GM21529 (cell line): ENCODE data around the gene SRXN1.
A peak's percentile ranks its signal among the peaks of the same experiment; 100 is the strongest.
"Not testable (repeated sequence)": the region's sequence is repeated elsewhere in the genome, so short reads cannot be mapped to it uniquely, and the experiment has no call there.

Source experiments
- ATAC-seq: cut with Tn5 transposase; IDR thresholded peaks from one replicate; pipeline ENCODE4 v1.9.1; 2021; ENCODE audit not compliant: unreplicated experiment

Gene SRXN1

DNA sequence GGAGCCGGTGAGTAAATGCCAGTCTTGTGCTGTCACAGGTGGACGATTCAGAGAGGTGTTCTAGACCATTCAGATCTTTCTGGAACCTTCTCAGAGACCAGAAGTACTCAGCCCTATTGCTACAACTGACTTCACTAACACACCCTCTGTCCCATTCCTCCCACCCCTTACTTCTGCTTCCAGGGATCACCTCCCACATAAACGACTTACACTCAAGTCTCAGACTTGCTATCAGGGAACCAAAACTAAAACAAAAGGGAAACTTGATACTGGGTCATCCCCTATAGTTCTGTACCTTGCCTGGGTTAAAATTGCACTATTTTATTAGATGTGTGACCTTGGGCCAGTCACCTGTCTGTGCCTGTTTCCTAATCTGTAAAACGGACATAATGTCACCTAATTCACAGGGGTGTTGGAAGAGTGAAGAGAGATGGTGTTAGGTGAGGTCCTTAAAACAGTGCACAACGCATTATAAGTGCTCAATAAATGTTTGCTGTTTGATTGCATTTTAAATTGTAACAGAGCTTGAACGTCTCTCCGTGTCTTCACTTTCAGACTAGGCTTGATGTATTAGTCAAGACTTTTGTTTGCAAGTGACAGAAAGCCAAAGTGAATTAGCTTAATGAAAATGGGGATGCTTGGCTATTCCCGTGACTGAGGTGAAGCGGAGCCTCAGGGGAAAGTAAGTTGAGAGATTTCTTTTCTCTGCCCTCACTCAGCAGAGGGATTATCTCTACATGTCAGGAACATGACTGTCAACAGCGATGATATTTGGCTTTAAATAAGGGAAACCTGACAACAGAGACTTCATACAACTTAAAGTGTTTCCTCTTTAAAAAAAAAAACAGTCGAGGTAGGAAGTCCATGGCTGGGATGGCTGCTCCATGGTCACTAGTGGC, 3.0 kb upstream of the SRXN1 start:
- ATAC-seq: no peak

DNA sequence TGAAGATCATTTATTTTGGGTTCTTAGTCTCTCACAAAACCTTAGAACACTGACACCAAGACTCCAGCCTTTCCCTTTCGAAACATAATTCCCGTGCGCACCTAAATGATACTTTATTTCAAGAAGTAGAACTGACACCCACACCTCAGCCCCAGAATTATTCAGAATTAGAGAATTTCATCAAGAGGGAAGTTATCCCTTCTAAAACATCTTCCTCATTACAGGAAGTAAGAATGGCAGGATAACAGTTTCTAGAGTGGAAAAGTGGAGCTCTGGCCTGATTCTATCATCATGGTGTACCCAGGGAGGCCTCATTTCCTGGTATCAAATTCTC, 1.4 kb upstream of the SRXN1 start:
- ATAC-seq: no peak

DNA sequence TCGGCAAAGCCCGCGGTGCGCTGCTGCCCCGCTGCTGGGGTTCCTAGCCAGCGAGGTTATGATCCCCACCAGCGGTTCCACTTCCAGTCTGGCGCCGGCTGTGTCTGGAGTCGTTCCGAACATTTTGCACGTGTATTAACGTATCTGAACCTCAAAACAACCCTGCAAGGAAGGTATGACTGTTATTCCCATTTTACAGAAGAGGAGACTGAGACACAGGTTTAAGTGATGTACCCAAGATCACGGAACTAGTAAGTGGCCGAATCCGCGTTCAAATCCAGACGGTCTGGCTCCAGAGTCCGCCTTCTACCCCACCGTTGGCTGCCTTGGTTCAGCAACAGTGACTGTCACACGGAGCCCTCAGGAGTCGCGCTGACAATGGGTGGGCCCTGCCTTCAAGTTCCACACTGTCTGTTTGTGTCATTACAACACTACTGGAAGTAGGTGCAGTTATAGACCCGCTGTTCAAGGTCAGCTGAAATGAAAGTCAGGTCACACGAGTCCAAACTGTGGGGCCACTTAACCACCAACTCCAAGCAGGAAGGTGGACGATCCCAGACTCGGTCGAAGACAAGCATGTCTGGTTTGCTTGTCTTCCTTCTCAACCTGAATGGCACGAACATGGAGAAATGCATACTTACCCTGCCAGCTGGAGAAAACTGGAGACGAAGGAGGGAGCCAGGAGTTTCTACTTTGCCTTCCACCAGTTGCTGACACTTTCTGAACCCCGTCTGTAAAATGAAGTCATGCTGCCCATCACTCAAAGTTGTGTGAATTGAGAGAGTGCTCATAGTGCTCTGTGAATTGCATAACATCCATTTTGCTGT, 803 bp upstream of the SRXN1 start:
- ATAC-seq: no peak

DNA sequence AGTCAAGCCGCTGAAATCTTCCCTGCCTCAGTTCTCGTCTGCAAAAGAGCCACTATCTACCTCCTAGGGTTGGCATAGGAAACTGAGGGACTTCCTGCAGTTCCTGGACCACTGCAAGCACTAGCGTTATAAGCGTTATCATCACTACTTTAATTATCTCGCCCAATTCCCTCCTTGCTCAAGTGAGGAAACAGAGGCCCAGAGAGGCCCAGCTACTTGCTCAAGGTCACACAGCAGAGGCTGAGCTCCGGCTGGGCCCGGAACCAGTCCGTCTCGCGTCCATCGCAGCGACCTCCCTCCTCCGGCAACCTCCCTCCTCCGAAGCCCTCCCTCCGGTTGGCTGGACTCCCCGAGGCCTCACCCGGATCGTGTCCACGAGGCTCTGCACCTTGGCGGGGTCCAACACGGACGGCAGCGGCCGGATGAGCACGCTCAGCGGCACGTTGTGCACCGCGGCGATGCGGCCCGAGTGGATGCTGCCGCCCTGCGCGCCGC, 338 bp downstream of the SRXN1 start:
- no peak for ATAC-seq

DNA sequence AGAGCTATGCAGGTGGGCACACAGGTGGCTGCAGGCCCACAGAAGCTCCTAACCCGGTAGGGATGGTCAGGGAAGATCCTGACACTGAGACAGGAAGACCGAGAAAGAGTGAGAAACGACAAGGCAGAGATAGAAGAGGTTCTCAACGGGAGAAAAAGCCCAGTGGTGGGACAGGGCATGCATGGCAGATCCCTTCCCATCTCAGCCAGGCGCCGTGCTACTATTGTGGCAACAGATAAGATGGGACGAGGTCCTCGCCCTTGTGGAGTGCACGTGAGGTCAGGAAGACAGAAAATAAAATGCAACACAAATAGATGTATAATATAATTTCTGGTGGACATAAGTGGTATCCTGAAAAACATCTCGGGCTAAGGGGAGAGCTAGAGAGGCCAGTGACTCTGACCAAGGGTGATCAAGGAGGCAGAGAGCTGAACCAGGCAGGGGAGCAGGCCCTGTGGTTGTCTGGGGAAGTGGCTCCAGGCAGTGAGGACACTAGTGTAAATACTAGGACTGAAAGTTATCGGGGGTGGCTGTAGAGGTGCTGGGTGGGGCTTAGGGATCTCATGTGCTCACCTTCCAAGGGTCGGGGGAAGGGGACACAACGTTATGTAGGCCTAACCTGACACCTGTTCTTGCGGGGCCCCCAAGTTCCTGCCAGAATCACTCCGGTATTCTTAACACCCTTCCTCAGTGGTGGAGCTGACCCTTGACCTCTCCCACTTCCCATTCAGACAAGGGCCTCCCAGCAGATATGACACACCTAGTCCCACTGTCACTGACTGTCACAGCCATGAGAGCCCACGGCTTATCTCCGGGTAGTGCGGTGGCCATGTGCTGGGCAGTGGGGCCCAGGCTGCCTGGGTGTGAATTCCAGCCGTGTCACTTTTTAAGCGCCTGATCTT, 1.0 kb downstream of the SRXN1 start:
- no peak for ATAC-seq

DNA sequence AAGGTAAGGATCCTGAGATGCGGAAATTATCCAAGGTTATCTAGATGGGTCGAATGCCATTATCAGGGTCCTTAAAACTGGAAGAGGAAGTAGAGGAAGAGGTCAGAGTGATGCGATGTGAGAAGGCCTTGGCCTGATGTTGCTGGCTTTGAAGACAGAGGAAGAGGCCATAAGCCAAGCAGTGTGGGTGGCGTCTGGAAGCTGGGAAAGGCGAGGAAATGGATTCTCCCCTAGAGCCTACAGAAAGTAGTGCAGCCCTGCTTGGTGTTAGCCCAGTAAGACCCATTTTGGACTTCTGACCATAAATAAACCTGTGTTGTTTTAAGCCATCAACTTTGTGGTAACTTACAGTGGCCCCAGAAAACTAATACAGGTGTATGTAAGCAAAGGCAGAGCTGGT, 2.0 kb downstream of the SRXN1 start:
- no peak for ATAC-seq

DNA sequence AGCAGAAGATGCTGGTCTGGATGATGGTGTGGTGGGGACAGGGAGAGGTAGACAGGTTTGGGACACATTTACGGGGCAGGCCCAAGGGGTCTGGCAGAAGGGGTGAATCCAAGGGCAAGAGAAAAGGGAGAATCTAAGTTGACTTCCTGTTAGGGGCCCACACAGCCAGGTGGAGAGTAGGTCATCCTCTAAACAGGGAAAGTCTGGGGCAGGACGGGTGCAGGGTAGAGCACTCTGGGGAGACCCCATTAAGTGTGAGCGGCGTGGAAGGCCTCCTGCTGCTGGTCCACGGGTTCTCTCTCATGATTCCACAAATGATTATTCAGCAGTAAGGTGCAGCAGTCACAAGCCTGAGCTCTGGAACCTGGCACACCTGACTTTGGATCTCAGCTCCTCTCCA, 2.7 kb downstream of the SRXN1 start:
- no peak for ATAC-seq

DNA sequence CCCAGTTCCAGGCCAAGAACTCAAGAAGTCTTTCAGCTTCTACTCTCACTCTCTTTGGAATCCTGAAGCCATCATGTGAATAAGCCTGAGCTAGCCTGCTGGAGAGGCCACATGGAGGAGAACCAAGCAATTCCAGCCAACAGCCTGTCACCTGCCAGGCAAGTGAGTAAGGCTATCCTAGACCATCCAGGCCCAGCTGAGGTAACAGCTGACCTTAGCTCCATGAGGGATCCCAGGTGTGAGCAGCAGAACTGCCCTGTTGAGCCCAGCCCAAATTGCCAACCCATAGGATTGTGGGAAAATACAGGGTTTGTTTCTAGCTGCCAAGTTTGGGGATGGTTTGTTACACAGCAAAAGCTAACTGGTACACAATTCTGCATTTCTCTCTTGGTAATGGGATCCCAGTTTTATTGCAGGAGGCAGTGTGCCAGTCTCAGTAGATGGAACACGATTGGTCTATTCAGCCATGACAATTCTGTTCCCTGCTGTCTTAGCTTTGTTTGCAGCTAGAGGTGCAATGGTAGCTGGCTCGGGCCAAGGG, 5.5 kb downstream of the SRXN1 start:
- no peak for ATAC-seq

DNA sequence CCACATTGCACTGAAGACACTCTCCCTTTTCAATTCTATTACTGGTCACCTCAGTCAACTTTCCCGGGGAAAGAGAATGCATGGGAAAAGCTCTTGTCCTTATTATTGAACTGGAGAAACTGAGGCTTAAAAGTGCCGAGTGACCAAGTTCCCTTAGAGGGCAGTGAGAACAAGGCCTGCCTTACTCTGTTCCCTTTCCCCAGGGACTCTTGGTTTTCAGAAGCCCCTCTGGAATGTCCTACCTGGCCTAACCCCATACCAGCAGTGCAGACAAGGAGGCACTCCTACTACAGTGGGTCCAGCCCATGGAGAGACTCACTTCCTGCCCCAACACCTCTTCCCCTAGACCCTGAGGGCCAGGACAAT, 6.1 kb downstream of the SRXN1 start:
- ATAC-seq: no peak

DNA sequence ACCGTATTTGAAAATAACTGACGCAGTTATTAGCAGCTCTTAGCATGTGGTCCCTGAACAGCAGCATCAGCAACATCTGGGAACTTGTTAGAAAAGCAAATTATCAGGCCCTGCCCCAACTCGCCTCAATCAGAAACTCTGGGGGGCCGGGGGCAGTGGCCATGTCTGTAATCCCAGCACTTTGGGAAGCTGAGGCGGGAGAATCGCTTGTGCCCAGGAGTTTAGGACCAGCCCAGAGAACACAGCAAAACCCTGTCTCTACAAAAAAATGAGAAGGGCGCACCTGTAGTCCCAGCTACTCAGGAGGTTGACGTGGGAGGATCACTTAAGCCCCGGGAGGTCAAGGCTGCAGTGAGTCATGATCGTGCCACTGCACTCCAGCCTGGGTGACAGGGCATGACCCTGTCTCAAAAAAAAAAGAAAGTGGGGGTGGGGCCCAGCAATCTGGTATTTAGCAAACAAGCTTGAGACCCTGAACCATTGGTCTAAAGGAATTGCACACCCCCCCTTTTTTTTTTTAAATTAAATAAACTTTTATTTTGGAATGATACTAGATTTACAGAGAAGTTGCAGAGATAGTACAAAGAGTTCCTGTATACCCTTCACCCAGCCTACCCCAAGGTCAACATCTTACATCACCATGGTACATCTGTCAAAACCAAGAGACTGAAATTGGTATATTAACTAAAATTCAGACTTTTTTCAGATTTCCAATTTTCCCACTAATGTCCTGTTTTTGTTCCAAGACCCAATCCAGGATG, 6.7 kb downstream of the SRXN1 start:
- no peak for ATAC-seq

DNA sequence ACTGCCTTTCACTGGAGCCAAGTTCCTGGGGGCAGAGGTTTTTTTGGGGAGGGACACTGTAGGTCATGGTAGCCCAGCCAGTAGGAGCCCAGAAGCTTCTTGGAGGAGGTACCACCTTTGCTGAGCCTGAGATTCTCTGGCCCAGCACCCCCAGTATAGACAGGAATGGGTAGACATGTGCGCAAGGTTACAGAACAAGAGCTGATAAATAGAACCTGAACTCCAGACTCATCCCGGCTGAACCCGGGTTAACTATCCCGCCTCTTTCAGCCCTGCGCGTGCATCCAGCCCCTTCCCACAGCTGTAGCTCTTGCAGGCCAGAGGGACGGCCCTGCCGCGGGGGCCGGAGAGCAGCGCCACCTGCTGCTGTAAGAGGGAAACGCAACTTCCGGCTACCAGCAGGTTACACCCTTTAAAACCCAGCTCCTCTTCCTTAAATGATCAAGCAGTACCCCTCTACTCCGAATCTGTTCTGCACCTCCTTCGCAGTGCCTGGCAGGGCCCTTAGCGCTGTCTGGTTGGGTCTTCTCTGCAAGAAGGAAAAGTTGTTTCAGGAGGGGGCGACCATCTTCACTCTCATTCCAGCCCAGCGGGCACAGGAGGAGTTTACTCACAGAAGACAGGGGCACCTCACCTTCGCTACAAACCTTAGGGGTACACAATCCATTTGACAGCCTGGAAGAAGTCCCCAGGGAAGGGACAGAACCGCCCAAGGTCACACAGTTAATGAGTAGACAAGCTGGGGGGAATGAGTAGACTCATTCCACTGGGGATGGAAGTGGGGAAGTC, 7.5 kb downstream of the SRXN1 start:
- ATAC-seq: peak; percentile 89

DNA sequence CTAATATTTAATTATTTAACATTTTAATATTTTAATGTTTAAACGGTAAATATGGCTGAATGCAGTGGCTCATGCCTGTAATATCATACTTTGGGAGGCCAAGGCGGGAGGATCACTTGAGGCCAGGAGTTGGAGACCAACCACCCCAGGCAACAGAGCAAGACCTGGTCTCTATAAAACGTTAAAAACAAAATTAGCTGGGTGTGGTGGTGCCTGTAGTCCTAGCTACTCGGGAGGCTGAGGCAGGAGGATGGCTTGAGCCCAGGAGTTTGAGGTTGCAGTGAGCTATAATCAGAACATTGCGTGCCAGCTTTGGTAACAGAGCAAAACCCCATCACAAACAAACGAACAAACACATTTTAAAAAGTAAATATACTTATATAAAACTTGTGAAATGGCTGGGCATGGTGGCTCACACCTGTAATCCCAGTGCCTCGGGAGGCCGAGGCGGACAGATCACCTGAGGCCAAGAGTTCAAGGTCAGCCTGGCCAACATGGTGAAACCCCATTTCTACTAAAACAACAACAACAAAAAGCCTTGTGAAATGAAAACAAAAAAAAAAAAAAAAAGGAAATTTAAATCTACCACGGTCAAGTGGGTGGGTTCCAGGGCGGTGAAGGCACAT, 8.2 kb downstream of the SRXN1 start:
- no peak for ATAC-seq

DNA sequence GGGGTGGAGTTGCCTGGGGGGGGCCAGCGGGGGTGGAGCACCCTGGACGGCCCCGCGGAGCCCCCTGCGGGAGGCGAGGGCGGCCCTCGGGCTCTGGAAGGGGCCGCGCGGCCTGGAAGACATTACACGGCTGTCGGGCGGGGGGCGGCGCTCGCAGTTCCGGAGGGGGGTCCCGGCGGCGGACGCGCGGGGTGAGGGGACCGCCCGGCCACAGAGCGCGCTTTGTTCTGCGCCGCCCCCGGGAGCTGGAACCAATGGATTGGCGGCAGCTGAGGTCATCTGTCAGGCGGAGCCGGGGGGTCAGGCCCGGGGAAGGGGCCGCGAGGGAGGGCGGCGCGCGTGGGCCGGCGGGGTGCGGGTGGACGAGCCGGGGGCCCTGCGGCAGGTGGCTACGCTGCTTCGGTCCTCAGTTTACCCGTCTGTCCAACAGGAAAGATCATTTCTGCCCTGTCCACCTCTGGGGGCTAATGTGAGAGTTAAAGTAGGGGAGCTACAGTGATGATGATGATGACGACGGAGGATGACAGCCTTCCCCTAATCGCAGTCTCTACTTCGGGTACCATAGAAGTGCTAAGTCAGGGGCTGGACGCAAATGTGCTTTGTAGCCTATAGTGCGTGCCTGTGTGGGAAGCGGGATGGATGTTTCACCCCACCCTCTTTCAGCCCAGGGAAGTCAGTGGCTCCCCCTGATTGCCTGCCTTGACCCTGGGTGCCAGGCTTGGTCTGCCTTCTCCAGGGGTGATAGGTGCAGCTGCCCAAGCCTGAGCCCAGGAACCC, 10.4 kb downstream of the SRXN1 start:
- no peak for ATAC-seq

DNA sequence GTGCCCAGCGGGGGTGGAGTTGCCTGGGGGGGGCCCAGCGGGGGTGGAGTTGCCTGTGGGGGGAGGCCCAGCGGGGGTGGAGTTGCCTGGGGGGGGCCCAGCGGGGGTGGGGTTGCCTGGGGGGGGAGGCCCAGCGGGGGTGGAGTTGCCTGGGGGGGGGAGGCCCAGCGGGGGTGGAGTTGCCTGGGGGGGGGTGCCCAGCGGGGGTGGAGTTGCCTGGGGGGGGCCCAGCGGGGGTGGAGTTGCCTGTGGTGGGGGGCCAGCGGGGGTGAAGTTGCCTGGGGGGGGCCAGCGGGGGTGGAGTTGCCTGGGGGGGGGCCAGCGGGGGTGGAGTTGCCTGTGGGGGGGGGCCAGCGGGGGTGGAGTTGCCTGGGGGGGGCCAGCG, 11.0 kb downstream of the SRXN1 start:
- ATAC-seq: not testable (repeated sequence)

DNA sequence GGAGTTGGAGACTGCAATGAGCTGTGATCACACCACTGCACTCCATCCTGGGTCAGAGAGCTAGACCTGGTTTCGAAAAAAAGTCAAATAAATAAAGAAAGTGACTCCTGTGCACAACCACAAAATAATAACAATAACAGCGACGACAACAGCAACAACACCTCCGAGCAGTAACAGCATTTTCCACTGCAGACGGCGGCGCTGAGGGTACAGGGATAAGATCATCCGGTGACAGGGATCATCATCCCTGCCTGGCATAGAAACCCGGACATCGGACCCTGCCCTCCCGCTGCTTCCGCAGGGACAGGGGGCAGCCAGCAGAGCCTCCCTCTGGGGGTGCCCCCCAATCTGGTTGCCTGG, 11.5 kb downstream of the SRXN1 start:
- ATAC-seq: no peak

DNA sequence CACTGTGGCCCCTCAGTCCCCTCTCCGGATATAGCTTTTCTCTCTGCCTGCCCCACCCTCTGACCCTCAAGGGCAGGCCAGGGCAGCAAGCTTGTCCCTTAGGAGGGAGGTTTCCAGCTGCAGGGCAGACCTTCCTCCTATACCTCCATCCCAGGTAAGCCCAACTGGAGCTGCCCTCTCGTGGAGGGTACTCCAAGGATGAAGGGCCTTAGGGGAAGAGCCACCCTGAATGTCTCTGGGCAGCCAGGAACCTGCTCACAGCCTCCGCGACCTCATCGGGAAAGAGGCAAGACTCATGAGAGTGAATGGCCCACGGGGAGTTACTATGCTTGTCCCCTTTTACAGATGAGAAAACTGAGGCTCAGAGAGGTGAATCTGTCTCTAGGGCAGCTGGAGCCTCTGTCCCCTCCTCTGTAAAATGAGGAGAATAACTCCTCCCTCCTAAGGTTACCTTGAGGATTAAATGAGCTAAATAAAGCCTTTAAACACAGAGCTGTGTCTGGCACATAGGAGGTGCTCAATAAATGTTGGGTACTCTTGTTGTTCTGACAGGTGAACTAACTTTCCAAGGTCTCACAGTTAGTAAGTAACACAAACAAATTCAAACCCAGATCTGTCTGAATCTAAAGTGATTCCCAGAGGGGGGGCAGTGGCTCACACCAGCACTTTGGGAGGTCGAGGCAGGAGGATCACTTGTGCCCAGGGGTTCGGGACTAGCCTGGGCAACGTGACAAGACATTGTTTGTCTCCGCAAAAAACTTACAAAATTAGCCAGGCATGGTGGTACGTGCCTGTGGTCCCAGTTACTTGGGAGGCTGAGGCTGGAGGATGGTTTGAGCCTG, 12.1 kb downstream of the SRXN1 start:
- no peak for ATAC-seq

DNA sequence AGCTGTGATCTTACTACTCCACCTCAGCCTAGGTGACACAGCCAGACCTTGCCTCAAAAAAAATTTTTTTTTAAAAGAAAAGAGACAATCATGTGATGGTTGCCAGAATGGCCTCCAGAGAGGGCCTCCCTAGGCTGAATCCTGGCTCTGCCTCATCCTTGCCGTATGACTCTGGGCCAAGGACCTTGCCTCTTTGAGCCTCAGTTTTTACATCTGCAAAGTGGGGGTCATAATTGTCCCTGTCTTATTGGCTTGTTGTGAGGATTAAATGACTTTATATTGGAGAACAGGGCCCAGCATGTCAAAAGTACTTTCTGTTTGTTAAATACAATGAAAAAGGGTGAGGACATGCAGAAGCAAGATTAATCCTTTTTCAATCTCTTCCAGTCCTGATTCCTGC, 14.4 kb downstream of the SRXN1 start:
- no peak for ATAC-seq
